HG03139 (cell line): ENCODE data around the gene LRRC8E.

Experiments used
- ATAC-seq: cut with Tn5 transposase; IDR thresholded peaks from one replicate; pipeline ENCODE4 v1.9.1; 2021; ENCODE audit not compliant: unreplicated experiment

Gene LRRC8E

DNA sequence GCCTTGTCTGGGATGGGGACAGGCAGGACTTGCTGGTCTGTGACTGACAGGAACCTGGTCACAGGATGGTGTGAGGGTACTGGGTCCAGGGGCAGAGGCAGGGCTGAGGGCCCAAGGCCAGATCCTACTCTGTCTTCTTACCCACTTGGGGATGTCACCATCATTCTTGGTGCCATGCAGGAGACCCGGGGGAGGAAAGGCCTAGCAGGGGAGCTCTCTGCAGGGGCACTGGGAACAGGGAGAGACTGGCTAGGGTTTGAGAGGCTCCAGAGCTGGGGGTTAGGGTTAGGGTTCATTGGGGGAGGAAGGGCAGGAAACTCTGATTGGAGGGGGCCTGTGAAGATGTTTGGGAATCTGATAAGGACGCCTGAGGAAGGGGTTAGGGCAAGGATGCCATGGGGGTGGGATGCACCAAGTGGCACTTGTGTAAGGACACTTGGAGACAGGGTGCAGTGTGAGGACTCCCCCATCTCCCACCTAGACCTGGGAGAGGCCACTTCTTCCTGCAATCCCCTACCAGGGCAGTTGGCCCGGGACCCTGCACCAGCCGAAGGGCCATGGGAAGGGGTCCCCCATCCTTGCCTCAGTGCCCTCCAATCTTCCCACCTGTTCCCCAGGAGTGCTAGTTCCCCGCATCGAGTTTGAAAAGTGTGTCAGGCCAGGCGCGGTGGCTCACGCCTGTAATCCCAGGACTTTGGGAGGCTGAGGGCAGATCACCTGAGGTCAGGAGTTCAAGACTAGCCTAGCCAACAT lies 21.0 kb upstream of the LRRC8E start:
- no peak for ATAC-seq

DNA sequence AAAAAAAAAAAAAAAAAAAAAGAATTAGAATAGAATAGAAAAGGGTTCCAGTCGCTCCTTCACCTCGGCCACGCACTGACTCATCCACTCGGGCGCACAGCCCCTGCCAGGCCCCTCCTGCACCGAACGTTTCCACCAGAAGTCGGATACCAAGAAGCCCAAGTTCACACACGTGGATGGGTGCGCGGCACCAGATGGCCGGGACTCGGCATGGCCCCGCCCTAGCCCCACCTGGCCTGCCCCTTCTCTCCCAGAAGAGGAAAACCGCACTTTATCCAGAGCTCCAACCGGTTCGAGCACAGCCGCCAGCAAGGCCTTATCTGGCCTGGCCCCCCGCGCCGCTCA lies 20.0 kb upstream of the LRRC8E start:
- ATAC-seq: no peak

DNA sequence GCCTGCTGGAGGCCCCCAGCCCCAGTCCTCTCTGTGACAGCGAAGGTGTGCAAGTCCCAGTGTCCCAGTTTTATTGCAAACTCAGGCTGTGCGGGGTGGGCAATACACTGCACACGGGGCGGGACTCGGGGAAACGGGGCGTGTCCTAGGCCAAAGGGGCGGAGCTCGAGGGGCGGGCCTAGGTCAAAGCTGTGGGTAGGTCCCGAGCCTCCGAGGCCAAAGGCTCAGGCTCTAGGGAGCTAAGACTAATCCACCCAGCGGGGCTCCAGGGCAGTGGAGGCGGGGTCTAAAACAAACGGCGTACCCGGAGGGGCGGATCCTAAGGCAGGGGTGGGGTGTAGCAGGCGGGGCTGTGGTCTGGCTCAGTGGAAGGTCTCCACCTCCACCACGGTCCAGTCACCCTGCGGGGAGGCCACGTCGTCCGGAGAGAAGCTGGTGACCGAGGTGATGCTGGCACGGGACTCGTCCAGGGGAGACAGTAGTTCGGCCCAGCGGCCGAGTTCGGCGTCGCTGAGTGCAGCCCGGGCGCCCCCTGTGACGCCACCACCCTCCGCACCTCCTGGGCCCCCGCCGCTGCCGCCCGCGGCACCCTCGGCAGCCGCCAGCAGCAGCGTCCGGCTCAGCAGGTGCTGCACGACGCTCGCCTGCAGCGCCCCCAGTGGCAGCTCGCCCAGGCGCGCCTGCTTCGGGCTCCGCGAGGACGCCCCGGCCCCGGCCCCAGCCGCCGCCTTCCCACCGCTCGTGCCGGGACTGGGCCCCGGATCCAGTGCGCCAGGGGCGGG lies 19.4 kb upstream of the LRRC8E start:
- peak; percentile 46 for ATAC-seq

DNA sequence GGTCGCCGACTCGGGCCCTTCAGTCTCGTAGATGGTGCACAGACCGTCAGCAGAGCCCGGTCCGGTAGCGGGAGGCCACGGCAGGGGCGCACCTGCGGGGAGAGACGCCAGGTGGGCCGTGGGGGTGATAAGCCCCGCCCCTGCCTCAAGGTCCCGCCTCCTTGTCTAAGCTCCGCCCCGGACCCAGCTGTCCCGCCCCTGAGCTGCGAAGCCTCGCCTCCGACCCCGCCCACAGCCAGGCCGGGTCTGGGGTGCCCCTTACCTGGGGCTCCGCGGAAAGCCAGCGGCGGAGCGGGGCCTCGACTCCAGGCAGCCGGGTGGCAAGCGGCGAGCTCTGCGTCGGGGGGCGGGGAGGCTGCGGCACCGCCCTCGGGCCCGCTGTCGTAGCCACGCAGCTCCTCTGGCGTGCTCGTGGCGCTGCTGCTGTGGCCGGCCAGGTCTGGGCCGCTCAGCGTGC lies 18.8 kb upstream of the LRRC8E start:
- peak; percentile 42 for ATAC-seq

DNA sequence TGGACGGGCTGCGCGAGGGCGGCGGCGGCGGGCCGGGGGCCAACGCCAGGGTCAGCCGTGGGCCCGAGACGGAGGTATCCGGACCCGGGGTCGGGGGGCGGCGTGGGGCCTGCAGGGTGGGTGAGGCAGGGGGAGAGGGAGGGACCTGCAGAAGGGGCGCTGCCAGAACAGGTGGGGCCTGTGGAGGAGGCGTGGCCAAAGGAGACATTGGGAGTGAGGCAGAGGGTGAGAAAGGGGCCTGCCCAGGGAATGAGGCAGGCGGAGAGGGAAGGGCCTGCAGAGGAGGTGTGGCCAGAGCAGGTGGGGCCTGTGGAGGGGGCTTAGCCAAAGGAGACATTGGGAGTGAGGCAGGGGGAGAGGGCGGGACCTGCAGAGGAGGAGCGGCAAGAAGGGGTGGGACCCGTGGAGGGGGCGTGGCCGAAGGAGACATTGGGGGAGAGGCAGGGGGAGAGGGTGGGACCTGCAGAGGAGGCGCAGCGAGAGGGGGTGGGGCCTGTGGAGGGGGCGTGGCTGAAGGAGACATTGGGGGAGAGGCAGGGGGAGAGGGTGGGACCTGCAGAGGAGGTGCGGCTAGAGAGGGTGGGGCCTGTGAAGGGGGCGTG lies 18.3 kb upstream of the LRRC8E start:
- no peak for ATAC-seq

DNA sequence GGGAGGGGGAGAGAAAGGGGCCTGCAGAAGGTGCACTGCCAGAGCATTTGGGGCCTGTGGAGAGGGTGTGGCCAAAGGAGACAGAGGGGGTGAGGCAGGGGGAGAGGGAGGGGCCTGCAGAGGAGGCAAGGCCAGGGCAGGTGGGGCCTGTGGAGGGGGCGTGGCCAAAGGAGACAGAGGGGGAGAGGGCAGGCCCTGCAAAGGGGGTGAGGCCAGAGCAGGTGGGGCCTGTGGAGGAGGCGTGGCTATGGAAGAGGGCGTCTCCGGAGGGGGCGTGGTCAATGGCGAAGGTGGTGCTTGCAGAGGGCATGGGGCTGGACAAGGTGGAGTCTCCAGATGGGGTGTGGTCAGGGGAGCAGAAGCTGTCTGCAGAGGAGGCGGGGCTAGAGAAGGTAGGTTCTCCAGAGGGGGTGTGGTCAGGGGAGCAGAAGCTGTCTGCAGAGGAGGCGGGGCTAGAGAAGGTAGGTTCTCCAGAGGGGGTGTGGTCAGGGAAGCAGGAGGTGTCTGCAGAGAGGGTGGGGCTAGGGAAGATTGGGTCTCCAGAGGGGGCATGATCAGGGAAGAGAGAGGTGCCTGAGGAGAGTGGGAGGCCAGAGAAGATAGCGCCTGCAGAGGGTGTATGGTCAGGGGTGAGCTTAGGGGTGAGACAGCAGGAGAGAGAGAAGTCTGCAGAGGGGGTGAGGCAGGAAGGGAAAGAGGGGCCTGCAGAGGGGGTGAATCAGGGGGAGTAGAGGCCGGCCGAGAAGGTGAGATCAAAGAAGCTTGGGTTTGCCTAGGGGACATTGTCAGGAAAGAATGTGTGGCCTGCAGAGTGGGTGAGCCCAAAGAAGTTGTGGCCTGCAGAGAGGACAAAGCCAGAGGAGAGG lies 17.5 kb upstream of the LRRC8E start:
- no peak for ATAC-seq

DNA sequence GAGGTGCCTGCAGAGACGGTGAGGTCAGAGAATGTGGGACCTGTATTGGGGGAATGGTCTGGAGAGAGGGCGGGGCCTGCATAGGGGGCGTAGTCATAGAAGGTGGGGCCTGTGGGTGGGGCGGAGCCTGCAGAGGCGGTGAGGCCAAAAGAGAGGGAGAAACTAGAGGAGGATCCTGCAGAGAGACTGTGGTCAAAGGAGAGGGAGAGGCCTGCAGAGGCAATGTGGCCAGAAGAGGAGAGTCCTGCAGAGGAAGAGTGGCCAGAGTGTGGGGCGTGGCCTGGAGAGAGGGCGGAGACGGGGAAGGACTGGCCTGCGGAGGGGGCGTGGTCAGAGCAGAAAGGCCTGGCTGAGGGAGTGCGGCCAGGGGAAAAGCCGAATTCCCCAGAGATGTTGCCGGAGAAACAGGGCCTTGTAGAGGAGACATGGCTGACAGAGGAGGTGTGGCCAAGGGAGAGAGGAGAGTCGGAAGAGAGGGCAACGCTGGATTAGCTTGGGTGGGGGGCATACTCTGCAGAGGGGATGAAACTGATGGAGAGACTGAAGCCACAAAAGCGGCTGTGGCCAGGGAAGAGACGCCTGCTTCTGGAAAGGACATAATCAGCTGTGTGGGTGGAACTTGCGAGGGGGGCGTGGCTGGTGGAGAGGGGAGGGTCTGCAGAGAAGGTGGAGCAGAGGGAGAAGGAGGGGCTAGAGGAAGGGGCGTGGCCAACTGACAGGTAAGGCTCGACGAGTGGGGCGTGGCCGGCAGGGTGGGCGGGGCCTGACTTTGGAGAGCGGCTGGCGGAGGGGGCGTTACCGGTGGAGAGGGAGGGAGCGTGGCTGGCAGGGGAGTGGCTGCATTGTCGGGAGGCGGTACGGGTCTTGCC lies 16.6 kb upstream of the LRRC8E start:
- ATAC-seq: no peak

DNA sequence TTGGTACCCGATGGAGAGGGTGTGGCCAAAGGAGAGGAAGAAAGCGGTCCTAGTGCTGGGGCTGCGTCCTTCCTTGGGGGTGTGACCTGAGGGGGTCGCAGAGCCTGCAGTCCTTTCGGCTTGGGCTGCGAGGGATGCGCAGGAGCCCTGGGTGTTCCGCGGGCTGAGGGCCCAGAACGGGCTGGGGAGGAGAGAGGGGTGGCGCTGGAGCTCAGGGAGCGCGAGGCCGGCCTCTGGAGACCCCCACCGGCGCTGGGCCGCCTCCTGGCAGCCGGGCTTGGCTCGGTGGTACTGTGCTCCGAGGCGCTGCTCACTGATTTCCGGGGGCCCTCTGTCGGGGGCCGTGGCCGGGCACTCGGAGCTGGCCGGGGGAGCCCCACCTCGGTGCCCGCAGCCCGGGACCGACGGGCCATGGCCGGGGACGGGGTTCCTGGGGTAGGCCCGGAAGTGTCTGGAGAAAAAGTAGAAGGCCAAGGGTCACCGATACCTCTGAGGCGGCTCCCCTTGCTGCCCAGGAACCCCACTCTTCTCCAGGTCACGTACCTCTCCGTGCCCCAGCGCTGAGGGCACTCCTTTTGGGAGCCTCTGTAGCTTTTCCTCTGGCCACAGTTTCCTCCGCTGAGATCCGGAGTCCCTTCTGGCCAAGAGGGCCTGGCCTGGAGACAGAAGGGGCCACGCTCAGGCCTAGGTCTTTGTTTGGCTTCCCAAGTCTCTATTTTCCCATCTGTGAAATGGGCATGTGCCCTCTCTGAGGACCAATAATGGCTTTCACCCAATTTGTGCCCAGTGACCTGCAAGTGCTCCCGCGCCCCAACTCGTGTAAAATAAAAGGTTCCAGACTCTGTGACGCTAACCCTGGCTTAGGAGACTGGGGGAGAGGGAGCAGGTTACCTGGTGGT lies 15.8 kb upstream of the LRRC8E start:
- no peak for ATAC-seq

DNA sequence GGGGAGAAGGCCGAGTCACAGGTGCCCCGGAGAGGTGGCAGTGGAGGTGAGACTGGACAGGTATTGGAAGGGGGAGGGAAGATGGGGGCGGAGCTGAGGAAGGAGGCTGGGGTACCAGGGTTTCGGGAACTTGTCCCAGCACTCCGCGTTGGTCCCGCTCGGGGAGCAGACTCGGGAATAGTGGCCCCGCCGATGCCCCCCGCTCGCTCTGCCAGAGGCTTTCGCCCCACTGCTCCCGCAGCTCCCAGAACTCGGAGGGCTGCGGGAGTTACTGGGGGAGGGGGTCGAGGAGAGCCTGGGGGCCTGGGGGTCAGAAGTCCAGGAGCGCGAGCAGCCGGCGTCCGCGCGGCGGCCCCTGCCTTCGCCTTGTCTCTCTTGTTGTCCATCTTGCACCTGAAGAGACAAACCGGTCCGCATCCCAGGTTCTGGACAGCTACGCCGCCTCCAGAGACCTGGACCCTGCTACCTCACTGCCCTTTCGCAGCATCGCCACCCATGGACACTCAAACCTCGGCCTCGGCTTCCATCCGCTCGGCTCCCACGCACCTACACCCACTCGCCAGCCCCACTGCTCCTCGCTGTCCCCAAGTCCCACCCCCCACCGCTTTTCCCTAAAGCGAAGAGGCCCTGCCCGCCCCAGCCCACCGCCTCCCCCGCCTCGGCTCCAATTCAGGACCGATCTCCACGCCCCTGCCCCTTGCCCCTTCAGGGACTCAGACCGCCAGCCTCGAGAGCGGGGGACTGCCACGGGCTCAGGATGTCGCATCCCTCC lies 14.8 kb upstream of the LRRC8E start:
- ATAC-seq: no peak

DNA sequence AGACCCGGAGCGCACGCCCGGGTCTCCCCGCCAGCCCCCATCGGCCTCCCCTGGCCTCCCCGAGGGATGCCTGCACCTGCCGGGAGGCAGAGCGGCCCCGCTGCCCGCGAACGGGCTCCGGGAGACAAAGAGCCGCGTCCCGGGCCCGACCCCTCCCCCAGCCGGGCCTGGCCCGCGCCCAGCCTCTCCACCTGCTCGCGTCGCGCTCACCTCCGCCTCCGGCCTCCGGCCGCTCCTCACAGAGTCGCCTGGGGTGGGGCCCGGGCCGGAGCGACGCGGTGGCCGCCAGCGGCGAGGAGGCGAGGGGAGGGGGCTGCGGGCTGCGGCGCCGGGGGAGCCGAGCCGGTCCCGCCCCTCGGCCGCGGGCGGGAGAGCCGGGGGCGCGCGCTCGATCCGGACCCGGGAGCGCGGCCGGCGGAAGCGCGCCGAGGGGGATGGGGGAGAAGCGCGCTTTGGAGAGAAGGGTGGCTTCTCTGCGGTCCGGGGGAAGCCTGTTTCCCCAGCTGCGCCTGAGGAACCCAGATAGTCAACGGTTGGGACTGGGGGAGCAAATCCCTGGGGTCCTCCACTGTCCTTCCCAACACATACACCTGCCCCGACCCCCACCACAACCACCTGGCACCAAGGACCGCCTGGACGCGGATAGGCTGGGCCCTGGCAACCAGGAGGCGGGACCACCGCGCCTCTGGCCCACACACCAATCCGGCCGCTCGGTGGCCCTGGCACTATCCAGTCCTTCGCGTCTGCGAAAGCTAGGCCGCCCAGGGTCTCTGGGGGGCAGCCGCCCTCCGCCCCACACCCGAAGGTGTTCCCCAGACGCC lies 14.0 kb upstream of the LRRC8E start, which contains the start of gene PRR36:
PRR36 (minus strand) TSS at position 315 of the 821 bp plus-strand sequence. CDS start 701 bp downstream, outside the sequence.
- ATAC-seq: no peak

DNA sequence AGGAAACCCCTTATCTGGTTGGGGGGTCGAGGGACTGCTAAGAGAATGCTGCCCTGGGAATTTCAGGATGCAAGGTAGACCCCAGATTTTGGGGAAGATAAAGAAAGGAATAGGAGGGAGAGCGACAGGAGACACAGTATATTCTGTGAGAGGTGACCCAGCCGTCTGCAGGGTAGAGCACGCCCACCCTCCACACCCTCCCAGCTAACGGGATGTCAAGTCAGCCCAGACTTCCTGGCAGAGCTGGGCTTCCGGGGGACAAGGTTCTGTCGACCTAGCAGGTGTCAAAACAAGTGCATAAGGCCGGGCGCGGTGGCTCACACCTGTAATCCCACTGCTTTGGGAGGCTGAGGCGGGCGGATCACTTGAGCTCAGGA lies 13.4 kb upstream of the LRRC8E start:
- ATAC-seq: no peak

DNA sequence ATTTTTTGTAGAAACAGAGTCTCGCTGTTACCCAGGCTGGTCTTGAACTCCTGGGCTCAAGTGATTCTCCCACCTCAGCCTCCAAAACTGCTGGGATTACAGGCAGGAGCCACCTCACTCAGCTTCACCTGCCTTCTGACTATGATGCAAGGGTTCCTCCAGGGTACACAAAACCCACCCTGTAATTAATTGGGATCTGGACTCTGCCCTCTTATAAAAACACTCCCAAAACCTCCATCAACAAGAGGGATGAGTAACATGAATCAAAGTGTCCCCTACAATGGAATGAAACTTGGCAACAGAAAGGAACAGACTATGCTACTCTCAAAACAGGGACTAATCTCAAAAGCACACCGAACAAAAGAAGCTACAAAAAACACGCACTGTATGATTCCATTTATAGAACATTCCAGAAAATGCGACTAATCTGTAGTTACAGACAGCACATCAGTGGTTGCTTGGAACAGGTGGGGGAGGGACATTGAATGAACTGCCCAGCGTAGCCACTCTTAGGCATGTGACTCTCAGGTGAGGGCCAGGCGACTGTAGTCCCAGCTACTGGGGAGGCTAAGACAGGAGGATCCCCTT lies 11.0 kb upstream of the LRRC8E start:
- ATAC-seq: no peak

DNA sequence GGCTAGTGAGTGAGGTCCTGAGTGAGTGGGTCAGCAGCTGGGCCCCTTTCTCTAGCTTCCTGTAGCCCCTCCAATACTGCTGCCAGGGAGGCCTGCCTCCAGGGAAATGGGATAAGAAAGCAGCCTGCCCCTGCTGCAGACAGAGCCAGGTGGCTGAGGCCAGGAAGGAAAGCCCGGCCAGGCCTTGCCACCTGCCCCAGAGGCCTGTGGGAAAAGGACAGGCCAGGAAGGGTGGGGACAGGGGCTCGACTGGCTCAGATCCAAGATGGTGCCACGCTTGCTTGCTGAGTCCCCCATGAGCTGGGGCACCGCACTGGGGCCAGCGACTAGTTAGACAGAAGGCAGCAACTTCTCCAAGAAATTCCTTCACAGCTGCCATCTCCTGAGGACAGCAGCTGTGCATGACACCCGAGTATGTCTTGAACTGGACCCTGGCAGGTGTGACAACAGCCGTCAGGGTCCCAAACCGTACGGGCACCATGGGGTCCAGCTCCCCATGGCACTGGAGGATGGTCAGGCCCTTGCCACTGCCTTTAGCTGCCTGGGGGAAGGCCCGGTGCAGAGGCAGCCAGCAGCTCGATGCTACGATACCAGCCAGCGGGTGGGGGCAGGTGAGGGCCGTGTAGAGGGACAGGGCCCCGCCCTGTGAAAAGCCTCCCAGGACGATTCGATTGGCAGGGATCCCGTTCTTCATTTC lies 9.1 kb upstream of the LRRC8E start:
- ATAC-seq: no peak

DNA sequence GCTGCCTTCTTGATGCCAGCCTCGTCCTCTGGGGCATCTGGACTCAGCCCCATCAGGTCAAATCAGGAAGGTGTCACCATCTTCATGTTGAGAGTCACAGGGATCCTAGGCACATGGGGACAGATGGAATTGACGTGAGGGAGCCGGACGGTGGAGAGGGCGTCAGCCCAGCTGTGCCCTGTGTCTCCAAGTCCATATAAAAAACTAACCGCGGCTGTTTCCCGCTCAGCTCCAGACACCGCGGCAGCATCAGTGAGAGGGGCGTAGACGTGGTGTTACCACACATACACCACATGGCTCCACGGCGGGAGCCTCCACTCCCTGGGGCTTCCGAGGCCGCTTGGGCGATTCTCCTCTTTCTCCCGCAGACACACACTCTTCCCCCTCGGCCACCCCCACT lies 8.5 kb upstream of the LRRC8E start:
- ATAC-seq: no peak

DNA sequence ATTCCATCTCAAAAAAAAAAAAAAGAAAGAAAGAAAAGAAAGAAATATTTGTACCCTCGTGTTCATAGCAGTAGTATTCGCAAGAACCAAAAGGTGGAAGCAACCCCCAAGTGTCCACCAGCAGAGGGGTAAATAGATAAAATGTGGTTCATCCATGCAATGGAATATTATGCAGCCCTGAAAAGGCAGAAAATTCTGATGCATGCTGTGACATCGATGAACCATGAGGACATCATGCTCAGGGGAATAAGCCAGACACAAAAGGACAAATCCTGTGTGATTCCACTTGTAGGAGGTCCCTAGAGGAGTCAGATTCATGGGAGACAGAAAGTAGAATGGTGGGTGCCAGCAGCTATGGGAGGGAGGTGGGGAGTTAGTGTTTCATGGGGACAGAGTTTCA lies 6.4 kb upstream of the LRRC8E start:
- no peak for ATAC-seq

DNA sequence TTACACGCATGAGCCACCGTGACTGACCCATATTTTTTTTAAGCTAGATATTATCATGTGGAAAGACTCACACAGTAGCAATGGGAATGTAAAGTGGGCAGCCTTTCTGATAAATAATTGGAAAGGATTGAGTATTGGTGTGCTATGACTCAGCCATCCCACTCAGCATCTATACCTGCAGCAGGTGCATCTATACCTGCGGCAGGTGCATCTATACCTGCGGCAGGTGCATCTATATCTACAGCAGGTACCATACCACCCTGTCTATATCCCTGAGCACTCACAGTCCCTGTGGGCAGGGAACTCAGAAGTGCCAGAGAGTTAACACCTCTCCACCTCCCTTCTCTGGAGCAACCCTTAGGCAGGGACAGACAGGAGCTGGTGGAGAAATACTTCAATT lies 5.2 kb upstream of the LRRC8E start:
- no peak for ATAC-seq
